Activated naive CD4-positive, alpha-beta T cell treated with anti-CD3 and anti-CD28 coated beads, Interleukin-2, amount 50 U/mL, for 72 hours (primary cell): ENCODE results near the gene GRM4. TPM values are rescaled to one million over a fixed set of nuclear protein-coding genes. Genes with fewer than 3 reads are reported as not detected.

Experiments used
- ATAC-seq, 2 donors: fragments of 150-1000 bp; cut with Tn5 transposase; 2 replicates each; pipeline ENCODE4 v1.10.0; 2021; ENCODE audit warnings: mild to moderate bottlenecking in 2 of 2, moderate library complexity in 2 of 2
- DNase-seq, 2 donors: peaks; one replicate each; pipeline ENCODE4 v3.0.0; 2021 to 2022; ENCODE audit warnings: low spot score in 2 of 2
- H3K27ac Mint-ChIP-seq, 2 donors: one replicate each; pipeline ENCODE4 v1.8.0; 2022; ENCODE audit warnings: mild to moderate bottlenecking in 2 of 2, mixed read lengths in 2 of 2
- H3K36me3 Mint-ChIP-seq, 2 donors: one replicate each; pipeline ENCODE4 v1.8.0; 2022; ENCODE audit warnings: mixed read lengths in 2 of 2
- H3K9me3 Mint-ChIP-seq, 2 donors: one replicate each; pipeline ENCODE4 v1.8.0; 2022; ENCODE audit warnings: mixed read lengths in 2 of 2
- total RNA-seq, 2 donors: library from RNA; stranded (reverse); gene quantifications; one replicate each; pipeline ENCODE4 v1.2.3, GENCODE V29; 2022

The GRM4 gene
- total RNA-seq, 2 donors from 2014 or later, result 0.12 to 0.36 TPM

DNA sequence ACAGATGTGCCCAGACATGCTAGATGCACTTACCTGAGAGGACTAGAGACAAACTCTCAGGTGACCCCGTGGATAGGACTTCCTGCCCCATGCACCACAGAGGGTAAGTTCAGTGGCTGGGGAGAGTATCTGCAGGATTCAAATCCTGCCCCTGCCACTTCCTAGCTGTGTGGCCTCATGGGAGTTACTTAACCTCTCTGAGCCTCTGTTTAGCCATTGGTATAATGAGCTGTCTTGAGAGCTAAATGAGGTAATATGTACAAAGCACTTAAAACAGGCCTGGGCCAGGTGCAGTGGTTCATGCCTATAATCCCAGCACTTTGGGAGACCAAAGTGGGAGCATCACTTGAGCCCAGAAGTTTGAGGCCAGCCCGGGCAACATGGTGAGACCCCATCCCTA, 59.3 kb downstream of the GRM4 start:
- DNase-seq, result no peak
- H3K36me3 Mint-ChIP-seq, result no peaks in the 10 kb centered on the region
- peak overlapping the region in 1 of 2 donors; percentile 22 for H3K27ac Mint-ChIP-seq
- ATAC-seq, result no peak
- H3K9me3 Mint-ChIP-seq, result no peaks in the 10 kb centered on the region

- Mint-ChIP-seq H3K9me3 (no peaks in the 10 kb centered on the region), H3K36me3 (no peaks in the 10 kb centered on the region), H3K27ac (no peak overlapping the region)
- DNase-seq, result no peak
- ATAC-seq, result no peak
Measured at GRCh38 chr6:34085453-34086170, 60.3 kb downstream of the GRM4 start.

DNA sequence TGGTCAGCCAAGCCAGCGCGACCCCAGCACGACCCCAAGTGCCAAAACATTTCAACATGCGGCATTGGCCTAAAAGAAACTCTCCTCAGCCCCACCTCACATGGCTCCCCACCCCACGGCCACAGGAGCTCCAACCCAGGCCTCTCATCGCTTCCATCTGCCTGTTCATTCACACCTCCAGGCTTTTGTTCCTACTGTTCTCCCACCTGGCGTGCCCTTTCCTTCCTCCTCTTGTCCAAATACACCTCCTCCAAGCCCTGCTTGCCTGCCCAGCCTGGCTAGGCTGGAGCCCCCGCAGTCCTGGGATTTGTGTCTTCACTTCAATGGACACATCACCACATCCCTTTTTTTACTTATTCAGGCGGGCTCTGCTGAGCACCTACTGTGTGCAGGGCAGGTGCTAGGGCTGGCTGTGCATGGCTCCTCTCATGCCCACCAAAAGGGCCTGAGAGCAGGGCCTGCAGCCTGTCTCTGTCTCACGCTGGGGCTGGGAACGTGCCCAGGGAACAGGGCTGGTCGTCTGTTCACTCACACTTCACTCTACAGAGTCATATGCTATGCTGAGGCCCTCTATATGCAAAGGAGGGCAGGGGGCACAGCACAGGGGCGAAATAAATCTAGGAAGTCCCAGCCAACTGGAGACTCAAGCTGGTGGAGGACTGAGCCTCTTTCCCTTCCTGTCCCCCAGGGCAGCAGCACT, 61.1 kb downstream of the GRM4 start:
- peak overlapping the region in 1 of 2 donors; percentile 44 for H3K27ac Mint-ChIP-seq
- H3K36me3 Mint-ChIP-seq, result no peaks in the 10 kb centered on the region
- DNase-seq, result no peak
- ATAC-seq, result no peak
- H3K9me3 Mint-ChIP-seq, result no peaks in the 10 kb centered on the region

DNA sequence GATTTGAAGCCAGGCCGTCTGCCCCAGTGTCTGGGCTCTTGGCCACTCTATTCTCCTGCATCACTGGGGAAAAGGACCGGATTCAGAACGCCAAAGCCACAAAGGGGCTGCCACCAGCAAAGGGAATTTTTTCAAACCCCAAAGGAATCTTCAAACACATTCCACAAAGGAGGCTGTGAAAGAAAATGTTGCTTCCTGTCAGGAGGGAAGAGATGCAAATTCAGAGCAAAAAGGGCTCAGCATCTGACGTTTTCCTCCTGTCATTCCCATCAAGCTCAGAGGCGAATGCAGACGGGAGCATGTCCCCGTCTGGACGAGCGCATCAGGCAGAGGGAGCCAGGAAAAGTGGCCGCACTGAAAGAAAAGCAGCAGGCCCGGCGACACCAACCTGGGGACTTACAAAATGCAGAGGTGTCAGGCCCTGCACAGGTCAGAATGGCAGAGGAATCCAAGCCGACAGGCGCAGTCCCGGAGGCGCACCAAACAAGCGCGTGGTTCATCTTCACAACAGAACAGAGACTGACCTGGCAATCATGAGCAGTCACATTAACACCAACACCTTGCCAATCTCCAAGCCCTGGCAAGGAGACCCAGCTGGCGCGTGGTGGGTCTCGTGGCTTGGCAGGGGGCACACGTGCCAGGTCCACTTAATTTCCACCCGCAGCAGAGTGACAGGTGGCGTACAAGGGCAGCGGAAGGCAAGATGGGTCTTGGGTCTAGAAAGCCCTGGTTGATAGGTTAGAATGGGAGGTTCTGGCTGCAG, 62.8 kb downstream of the GRM4 start:
- no peak overlapping the region for H3K27ac Mint-ChIP-seq
- H3K36me3 Mint-ChIP-seq, result no peaks in the 10 kb centered on the region
- ATAC-seq (no peak), DNase-seq (no peak)
- no peaks in the 10 kb centered on the region for H3K9me3 Mint-ChIP-seq

DNA sequence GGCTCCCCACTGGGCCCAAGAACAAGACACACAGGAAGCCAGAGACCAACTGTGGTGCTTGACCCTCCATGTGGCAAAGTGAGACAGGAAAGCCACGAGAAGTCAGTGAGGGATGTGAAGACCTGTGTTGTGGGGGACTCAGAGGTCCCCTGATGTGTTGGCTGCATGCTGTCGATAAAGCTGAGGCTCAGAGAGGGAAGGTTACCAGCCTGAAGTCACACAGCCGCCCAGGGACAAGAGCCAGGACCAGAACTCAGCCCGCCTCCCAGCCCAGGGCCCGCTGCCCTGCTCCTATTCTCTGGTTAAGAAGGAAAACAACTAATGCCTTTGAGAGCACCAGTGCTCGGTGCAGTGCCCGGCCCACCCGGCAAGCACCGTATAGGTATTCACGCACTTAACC, 63.5 kb downstream of the GRM4 start:
- H3K27ac Mint-ChIP-seq, result no peak overlapping the region
- DNase-seq (no peak), ATAC-seq (no peak)
- H3K9me3 Mint-ChIP-seq, result no peaks in the 10 kb centered on the region
- H3K36me3 Mint-ChIP-seq, result no peaks in the 10 kb centered on the region

DNA sequence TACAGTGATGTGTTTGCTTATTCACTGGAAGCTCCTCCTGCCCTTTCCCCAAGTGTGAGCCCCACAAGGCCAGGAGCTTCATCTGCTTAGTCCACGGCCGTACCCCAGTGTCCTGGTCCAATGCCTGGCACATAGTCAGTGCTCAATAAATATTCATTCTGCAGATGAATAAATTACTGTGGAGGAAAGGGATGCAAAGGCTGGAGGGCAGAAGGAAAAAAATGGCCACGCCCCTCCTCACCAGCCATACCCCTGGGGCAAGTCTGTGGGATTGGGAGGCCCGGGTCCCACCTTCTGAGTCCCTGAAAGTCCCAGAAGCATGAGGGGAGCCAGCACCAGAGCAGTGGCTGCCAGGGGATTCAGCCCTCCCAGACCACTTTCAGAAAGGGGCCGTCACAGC, 65.5 kb downstream of the GRM4 start:
- Mint-ChIP-seq H3K36me3 (no peaks in the 10 kb centered on the region), H3K9me3 (no peaks in the 10 kb centered on the region), H3K27ac (no peak overlapping the region)
- DNase-seq, result no peak
- ATAC-seq, result no peak

DNA sequence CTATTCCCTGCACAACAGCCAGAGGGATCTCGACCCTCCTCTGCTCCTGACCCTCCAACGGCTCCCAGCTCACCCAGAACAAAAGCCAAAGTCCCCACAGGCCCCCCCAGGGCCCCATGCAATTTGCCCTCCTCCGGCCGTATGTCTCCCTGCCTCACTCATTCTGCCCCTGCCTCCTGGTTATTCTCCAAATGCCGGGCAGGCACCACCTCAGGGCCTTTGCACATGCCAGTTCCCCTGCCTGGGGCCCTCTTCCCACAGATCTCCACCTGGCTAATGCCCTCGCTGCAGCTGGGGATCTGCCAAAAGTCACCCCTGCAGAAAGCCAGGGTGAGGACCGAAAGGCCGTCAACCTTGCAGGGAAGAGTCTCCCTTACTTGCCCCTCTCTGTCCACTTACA, 66.0 kb downstream of the GRM4 start:
- Mint-ChIP-seq H3K9me3 (no peaks in the 10 kb centered on the region), H3K27ac (no peak overlapping the region), H3K36me3 (no peaks in the 10 kb centered on the region)
- DNase-seq (no peak), ATAC-seq (no peak)

DNA sequence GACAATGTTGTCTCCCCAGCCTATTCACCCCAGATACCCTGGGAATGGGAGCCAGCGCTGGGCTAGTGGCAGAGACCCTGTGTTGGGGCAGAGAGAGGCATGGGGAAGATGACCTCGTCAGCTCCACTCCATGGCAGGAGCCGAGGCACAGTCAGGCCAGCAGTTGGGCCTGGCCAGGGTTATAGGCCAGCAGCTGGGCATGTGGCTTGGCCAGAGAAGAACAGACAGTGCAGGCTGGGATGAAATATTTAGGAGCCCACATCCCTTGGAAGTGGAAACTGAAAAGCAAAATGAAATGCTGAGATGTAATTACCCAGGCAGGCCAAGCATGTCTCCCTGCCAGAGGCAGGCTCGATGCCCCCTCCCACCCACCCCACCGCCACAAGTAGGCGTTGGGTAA, 70.0 kb downstream of the GRM4 start:
- Mint-ChIP-seq H3K9me3 (no peaks in the 10 kb centered on the region), H3K27ac (no peak overlapping the region), H3K36me3 (no peaks in the 10 kb centered on the region)
- DNase-seq (no peak), ATAC-seq (no peak)

GRCh38 chr6:34074064-34074742, 71.7 kb downstream of the GRM4 start:
- H3K36me3 Mint-ChIP-seq, result no peaks in the 10 kb centered on the region

GRCh38 chr6:34073540-34073939, 72.3 kb downstream of the GRM4 start:
- no peak overlapping the region for H3K27ac Mint-ChIP-seq
- no peak for ATAC-seq
- no peaks in the 10 kb centered on the region for H3K9me3 Mint-ChIP-seq

More at GRCh38 chr6:34074064-34074742, 71.7 kb downstream of the GRM4 start:
- H3K9me3 Mint-ChIP-seq, result no peaks in the 10 kb centered on the region
- ATAC-seq, result no peak
- DNase-seq, result no peak
- H3K27ac Mint-ChIP-seq, result no peak overlapping the region

GRCh38 chr6:34072727-34073126, 73.2 kb downstream of the GRM4 start:
- no peak overlapping the region for H3K27ac Mint-ChIP-seq
- no peak for ATAC-seq
- DNase-seq, result no peak

More at GRCh38 chr6:34073540-34073939, 72.3 kb downstream of the GRM4 start:
- H3K36me3 Mint-ChIP-seq, result no peaks in the 10 kb centered on the region
- no peak for DNase-seq

DNA sequence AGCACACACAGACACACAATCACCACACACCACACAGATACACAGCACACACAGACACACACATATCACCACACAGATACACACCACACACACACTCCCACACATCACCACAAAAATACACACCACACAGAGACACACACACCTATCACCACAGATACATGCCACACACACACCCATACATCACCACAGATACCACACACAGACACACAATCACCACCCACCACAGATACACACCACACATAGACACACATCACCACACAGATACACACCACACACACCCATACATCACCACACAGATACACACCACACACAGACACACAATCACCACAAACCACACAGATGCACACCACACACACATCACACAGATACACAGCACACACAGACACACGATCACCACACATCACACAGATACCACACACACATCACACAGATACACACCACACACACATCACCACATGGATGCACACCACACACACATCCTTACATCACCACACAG, 74.0 kb downstream of the GRM4 start:
- Mint-ChIP-seq H3K36me3 (no peaks in the 10 kb centered on the region), H3K27ac (no peak overlapping the region), H3K9me3 (no peaks in the 10 kb centered on the region)
- peak in 1 of 2 donors; percentile 21 for ATAC-seq
- no peak for DNase-seq

More at GRCh38 chr6:34072727-34073126, 73.2 kb downstream of the GRM4 start:
- no peaks in the 10 kb centered on the region for H3K36me3 Mint-ChIP-seq
- H3K9me3 Mint-ChIP-seq, result no peaks in the 10 kb centered on the region

GRCh38 chr6:34071136-34071883, 74.6 kb downstream of the GRM4 start:
- H3K36me3 Mint-ChIP-seq, result no peaks in the 10 kb centered on the region
- DNase-seq, result no peak
- H3K27ac Mint-ChIP-seq, result no peak overlapping the region
- H3K9me3 Mint-ChIP-seq, result no peaks in the 10 kb centered on the region
- ATAC-seq, result peak in 1 of 2 donors; percentile 2

GRCh38 chr6:34070315-34071135, 75.4 kb downstream of the GRM4 start:
- Mint-ChIP-seq H3K36me3 (no peaks in the 10 kb centered on the region), H3K9me3 (no peaks in the 10 kb centered on the region), H3K27ac (no peak overlapping the region)
- peak in 1 of 2 donors; percentile 61 for ATAC-seq
- DNase-seq, result no peak

DNA sequence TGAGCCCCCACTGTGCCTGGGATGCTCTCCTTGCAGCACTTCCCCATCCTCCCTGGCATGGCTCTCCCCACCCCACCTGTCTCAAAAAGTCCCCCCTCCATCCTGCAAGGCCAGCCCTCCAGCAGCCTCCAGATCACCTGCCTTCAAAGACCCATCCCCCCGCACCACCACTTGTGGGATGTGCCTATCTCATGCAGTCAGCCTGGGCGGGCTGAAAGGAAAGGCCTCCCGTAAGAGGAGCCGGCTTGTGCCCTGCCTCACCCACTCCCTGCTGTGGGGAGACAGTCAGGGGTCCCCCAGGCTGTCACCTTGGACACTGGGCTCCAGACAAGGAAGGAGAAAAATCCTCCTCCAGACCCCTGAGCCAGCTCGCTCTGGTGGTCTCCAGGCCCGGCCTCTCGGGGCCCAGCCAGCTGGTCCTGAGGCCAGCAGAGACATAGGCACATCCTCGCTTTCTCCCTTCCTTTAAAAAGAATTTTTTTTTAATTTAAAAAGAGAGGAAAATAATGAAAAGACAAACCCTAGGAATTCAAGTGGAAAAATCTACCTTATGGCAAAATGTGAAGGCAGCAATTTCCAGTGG, 77.3 kb downstream of the GRM4 start:
- ATAC-seq (no peak), DNase-seq (no peak)
- no peaks in the 10 kb centered on the region for H3K36me3 Mint-ChIP-seq
- H3K27ac Mint-ChIP-seq, result no peak overlapping the region
- no peaks in the 10 kb centered on the region for H3K9me3 Mint-ChIP-seq
